Stimulated activated naive CD8-positive, alpha-beta T cell treated with anti-CD3 and anti-CD28 coated beads, Interleukin-15, amount 100 ng/mL, for 72 hours (primary cell): ENCODE measurements around the gene C22orf23.
A peak's percentile ranks its signal among the peaks of the same experiment; 100 is the strongest.
"Not testable (repeated sequence)": the region's sequence is repeated elsewhere in the genome, so short reads cannot be mapped to it uniquely, and the experiment has no call there.

ENCODE experiments used
- ATAC-seq: fragments of 150-1000 bp; cut with Tn5 transposase; 2 replicates; pipeline ENCODE4 v1.10.0; 2021; ENCODE audit warnings: mild to moderate bottlenecking, moderate library complexity
- DNase-seq, 2 donors: peaks; one replicate each; pipeline ENCODE4 v3.0.0; 2021 to 2022
- H3K27ac Mint-ChIP-seq, 2 donors: one replicate each; pipeline ENCODE4 v1.8.0; 2022; ENCODE audit warnings: mild to moderate bottlenecking in 2 of 2, mixed read lengths in 2 of 2, moderate library complexity in 2 of 2
- H3K27me3 Mint-ChIP-seq: one replicate; pipeline ENCODE4 v1.8.0; 2022; ENCODE audit warnings: mixed read lengths
- H3K4me1 Mint-ChIP-seq: one replicate; pipeline ENCODE4 v1.8.0; 2022; ENCODE audit warnings: mild to moderate bottlenecking, mixed read lengths
- H3K4me3 Mint-ChIP-seq, 2 donors: one replicate each; pipeline ENCODE4 v1.8.0; 2022; ENCODE audit warnings: mild to moderate bottlenecking in 2 of 2, mixed read lengths in 2 of 2, moderate library complexity in 1 of 2
- H3K9me3 Mint-ChIP-seq, 2 donors: one replicate each; pipeline ENCODE4 v1.8.0; 2022; ENCODE audit warnings: mixed read lengths in 2 of 2

C22orf23 gene

DNA sequence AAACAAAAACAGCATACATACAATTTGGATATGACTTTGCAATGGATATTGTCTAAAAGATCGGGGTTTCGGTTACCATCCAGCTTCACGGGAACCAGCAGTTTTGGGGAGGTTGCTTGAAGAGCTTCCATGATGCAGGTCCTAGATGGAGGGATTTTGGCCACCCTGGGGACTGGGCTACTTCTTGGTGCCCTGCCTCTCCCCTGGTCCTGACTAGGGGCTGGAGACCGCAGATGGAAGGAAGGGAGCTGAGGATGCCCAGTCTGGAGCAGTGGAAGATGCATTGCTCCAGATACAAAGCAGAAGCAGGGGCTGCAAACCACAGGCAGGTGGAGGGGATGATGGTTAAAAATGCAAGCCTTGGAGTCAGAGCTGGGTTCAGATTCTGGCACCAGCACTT, 17.5 kb upstream of the C22orf23 start:
- Mint-ChIP-seq H3K4me3 (no peak overlapping the region), H3K4me1 (peaks cover 5% of the 10 kb centered on the region), H3K27me3 (no peaks in the 10 kb centered on the region), H3K9me3 (no peaks in the 10 kb centered on the region), H3K27ac (no peak overlapping the region)
- ATAC-seq (no peak), DNase-seq (no peak)

DNA sequence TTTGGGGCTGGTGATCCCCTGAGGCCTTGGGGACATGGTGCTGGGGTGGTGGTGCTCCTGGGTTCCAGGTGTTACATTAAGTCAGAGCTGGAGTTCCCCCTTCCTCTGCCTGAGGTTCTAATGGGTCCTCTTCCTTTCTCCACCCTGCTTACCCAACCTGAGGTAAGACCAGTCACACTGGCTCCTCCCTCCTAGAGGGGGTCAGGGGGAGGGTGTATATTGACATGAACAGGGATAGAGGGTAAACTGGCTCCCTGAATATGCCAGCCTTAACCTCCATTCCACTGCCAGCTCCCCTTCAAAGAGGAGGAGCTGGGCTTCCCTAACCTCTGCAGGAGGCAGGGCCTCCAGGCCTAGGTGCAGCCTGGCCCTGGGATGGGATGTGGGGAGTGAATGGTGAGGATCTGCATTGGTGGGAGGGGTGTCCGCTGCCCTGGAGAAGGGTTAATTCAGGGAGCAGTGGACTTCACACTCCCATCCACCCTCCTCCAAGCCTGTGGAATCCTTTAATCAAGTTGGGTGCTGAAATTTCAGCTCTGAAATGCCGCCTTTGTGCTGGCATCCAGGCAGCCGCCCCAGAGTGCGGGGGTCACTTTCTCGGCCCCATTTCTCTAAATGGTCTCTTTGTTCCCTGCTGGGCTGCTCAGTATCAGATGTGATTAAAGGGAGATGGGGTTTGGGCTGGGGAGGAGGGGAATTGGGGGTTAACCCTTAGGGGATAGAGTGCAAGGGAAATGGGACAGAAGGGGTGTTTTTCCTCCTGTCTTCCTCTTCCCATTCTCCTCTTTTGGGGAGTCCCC, 15.3 kb upstream of the C22orf23 start:
- Mint-ChIP-seq H3K27ac (no peak overlapping the region), H3K4me1 (peaks cover 15% of the 10 kb centered on the region), H3K27me3 (no peaks in the 10 kb centered on the region), H3K9me3 (no peaks in the 10 kb centered on the region), H3K4me3 (no peak overlapping the region)
- ATAC-seq (no peak), DNase-seq (no peak)

DNA sequence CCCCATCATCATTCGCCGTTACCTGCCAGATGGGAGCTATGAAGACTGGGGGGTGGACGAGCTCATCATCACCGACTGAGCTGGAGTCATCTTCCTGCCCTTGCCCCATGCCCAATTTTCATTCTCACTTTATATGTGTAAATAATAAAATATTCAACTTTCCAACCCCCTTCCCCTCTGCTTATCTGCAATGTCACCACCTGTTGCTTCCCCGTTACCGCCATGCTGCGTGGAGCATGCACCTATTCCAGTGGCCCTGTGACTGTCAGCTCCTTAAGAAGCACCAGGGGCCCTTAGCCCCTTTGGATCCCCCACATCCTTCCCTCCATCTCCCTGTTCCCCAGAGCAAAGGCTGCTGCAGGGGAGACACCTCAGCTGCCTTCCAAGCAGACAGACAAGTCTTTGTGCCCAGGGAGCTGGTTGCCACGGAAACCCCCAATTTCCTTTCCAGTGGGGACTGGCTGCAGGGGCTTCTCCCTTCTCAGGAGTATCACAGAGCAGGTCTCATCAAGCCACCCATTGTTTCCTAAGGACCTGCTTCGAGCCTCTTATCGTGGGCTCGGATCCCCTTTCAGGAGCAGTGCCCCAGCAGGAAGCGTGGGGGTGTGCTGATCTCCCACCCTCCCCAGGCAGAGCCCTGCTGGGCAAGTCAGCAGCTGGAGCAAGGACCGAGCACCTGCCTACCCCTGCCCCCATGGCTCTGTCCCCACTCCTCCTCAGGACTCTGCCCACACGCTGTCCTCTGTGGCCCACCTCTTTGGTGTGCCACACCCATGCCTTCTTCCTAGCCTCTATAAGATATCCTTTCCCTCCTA, 14.4 kb upstream of the C22orf23 start:
- peaks cover 15% of the 10 kb centered on the region for H3K4me1 Mint-ChIP-seq
- H3K27me3 Mint-ChIP-seq, result no peaks in the 10 kb centered on the region
- H3K27ac Mint-ChIP-seq, result peak overlapping the region; percentile 27 to 28
- DNase-seq, result no peak
- H3K9me3 Mint-ChIP-seq, result no peaks in the 10 kb centered on the region
- no peak for ATAC-seq
- H3K4me3 Mint-ChIP-seq, result no peak overlapping the region

DNA sequence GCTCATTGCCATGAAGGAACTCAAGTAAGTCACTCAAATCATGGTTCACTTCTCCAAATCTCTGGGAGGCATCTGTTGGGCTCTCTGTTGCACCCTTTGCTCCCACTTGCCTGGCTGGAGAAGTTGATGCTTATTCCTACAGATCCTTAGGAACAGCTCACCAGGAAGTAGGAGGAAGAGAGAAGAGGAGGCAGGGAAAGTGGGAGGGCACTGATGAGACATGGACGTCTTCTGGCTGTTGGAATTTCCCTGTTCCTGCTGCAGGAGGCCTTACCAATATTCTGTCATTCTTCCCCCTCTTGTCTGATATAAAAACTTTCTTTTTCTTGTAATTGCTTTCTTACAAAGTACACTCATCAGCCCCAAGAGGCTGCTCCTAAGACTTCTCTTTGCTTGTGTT, 13.7 kb upstream of the C22orf23 start:
- no peak for ATAC-seq
- no peak for DNase-seq
- H3K9me3 Mint-ChIP-seq, result no peaks in the 10 kb centered on the region
- H3K27me3 Mint-ChIP-seq, result no peaks in the 10 kb centered on the region
- H3K27ac Mint-ChIP-seq, result peak overlapping the region in 1 of 2 donors; percentile 12
- H3K4me1 Mint-ChIP-seq, result peaks cover 15% of the 10 kb centered on the region
- H3K4me3 Mint-ChIP-seq, result no peak overlapping the region

DNA sequence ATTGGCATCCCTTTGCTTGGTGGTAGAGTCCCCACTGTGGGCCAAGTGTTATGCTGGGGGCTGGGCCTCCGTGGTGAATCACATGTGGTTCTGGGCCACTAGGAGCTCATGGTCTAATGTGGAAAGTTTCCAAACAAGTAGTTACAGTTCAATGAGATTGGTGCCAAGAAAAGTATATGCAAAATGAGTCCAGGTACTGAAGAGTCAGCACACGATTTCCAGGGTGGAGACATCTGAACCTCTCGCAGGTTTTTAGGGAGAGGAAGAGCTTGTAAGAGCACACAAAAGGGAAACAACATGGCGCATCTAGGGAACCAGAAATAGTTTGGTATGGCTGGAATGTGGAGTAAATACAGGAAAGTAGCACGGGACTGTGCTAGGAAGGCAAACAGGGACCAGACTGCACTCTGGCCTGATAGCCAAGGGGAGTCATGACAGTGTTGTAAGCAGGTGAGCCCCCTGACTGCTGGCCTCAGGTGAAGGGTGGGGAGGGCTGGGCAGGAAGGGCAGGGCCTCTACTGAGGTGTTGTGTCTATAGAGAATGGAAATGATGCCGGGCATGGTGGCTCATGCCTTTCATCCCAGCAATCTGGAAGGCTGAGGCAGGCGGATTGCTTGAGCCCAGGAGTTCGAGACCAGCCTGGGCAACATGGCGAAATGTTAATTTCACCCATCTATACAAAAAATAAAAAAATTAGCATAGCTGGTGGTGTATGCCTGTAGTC, 12.7 kb upstream of the C22orf23 start:
- ATAC-seq (no peak), DNase-seq (no peak)
- Mint-ChIP-seq H3K4me3 (no peak overlapping the region), H3K9me3 (no peaks in the 10 kb centered on the region), H3K27ac (no peak overlapping the region), H3K27me3 (no peaks in the 10 kb centered on the region), H3K4me1 (peaks cover 15% of the 10 kb centered on the region)

DNA sequence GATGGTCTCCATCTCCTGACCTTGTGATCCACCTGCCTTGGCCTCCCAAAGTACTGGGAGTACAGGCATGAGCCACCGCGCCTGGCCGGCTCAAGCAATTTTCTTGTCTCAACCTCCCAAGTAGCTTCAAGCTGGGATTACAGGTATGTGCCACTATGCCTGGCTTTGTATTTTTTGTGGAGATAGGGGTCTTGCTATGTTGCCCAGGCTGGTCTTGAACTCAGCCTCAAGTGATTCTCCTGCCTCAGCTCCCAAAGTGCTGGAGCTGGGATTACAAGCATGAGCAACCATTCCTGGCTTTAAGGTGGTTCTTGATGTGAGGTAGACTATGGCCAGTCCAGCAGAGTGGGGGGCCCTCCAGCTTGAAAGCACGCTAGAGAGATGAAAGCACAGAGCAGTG, 7.7 kb upstream of the C22orf23 start:
- DNase-seq (no peak), ATAC-seq (no peak)
- Mint-ChIP-seq H3K27me3 (no peaks in the 10 kb centered on the region), H3K27ac (peak overlapping the region; percentile 30 to 80), H3K4me3 (no peak overlapping the region), H3K4me1 (peaks cover 23% of the 10 kb centered on the region), H3K9me3 (no peaks in the 10 kb centered on the region)

DNA sequence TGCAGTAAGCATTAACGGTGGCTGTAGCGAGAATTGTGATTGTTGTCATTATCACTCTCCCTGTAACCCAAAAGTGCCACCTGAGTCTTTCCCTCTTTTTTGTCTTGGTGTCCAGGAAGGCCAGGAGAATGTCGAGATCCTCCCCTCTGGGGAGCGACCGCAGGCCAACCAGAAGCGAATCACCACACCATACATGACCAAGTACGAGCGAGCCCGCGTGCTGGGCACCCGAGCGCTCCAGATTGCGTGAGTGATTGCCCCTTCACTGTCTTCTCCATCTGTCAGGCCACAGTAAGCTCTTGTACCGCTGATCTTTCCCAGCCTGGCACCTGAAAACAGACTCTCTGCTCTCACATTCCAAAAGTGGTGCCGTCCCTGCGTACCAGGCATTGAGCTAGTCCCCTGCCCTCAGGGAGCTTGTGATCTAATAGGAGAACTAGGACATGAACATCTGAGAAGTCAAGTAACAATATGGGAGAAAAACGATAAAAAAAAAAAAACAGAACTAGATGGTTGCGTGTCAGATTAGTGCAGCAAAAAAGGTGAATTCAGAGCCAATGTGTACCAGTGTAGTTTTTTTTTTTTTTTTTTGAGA, 5.9 kb upstream of the C22orf23 start:
- Mint-ChIP-seq H3K4me1 (peaks cover 30% of the 10 kb centered on the region), H3K4me3 (no peak overlapping the region), H3K27ac (no peak overlapping the region), H3K9me3 (no peaks in the 10 kb centered on the region), H3K27me3 (no peaks in the 10 kb centered on the region)
- DNase-seq (no peak), ATAC-seq (no peak)

DNA sequence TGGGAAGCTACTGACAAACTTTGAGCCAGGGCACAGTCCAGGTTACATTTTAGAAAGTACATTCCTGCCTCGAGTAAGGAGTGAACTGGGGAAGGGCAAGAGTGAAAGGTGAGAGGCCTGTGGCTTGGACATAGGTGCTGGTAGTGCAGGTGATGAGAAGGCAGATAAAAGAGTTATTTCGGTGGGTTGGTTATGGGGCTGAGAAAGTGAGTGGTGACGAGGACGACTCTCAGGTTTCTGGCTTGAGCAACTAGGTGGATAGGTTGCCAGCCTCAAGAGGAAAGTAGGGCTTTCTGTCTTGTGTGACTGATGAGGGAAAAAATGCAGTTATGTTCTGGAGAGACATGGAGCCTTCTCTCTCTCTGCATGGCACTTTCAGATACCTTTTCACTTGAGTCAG, 3.8 kb upstream of the C22orf23 start:
- Mint-ChIP-seq H3K27ac (no peak overlapping the region), H3K4me3 (no peak overlapping the region)
- ATAC-seq, result no peak

DNA sequence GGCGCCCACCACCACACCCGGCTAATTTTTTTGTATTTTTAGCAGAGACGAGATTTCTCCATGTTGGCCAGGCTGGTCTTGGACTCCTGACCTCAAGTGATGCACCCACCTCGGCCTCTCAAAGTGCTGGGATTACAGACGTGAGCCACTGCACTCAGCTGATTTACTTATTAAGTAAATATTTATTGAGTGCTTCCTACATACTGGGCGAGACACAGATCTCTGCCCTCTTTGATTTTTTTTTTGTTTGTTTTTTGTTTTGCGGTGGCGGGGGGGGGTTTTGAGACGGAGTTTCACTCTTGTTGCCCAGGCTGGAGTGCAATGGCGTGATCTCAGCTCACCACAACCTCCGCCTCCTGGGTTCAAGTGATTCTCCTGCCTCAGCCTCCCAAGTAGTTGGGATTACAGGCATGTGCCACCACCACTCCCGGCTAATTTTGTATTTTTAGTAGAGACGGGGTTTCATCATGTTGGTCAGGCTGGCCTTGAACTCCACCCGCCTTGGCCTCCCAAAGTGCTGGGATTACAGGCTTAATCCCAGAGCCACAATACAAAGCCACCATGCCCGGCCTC, 2.5 kb upstream of the C22orf23 start:
- not testable (repeated sequence) for ATAC-seq, H3K9me3 Mint-ChIP-seq, H3K27ac Mint-ChIP-seq, H3K27me3 Mint-ChIP-seq, DNase-seq, H3K4me3 Mint-ChIP-seq
- peaks cover 38% of the 10 kb centered on the region for H3K4me1 Mint-ChIP-seq

More for the DNA sequence above, 3.8 kb upstream of the C22orf23 start:
- no peak for DNase-seq
- Mint-ChIP-seq H3K27me3 (no peaks in the 10 kb centered on the region), H3K9me3 (no peaks in the 10 kb centered on the region), H3K4me1 (peaks cover 38% of the 10 kb centered on the region)

DNA sequence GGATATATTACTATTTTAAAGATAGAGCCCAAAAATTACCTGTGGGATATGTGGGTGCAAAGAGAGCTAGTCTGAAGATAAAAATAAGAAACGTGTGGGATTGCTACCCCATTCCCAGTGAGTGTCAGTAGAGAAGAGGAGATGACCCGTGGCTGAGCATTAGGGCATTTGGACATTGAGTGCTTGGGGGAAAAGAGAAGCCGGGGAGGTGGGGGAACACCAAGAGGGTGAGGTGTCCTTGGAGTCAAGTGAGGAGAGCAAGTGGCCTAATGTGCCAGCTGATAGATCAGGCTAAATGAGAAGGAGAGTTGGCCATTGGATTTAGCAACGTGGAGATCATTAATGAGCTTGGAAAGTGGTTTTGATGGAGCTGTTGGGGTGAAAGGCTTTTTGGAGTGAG, 1.3 kb upstream of the C22orf23 start:
- Mint-ChIP-seq H3K27ac (peak overlapping the region in 1 of 2 donors; percentile 95), H3K27me3 (no peaks in the 10 kb centered on the region), H3K9me3 (no peaks in the 10 kb centered on the region), H3K4me1 (peaks cover 38% of the 10 kb centered on the region), H3K4me3 (peak overlapping the region; percentile 83 to 91)
- DNase-seq (no peak), ATAC-seq (no peak)

DNA sequence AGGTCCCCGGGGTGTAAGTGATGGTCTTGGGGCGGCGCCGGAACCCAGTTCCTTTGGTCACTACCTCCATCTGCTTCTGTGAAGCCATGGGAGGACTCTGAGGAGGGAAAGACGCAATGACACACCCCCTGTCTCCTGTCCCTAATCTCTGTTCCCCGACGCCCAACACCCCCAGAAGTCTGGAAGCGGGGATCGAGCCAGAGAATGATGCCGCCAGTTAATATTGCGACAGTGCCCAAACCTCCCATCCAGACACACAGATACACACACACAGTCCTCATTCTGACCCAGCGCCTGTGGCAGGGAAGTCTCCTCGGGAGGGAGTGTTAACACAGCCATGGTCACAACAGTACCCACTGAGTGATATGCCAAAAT, 352 bp downstream of the C22orf23 start:
- no peaks in the 10 kb centered on the region for H3K27me3 Mint-ChIP-seq
- ATAC-seq (peak; percentile 55), DNase-seq (no peak)
- H3K9me3 Mint-ChIP-seq, result no peaks in the 10 kb centered on the region
- peak overlapping the region; percentile 83 to 91 for H3K4me3 Mint-ChIP-seq
- peak overlapping the region; percentile 95 for H3K27ac Mint-ChIP-seq
- peaks cover 38% of the 10 kb centered on the region for H3K4me1 Mint-ChIP-seq

DNA sequence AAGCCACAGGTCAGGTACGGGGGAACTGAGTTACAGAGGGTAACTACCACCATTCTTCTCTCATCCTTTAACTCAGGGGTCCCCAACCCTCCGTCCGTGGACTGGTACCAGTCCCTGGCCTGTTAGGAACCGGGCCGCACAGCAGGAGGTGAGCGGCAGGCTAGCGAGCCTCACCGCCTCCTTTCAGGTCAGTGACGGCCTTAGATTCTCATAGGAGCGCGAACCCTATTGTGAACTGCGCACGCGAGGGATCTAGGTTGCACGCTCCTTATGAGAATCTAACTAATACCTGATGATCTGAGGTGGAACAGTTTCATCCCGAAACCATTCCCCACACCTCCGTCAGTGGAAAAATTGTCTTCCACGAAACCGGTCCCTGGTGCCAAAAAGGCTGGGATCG, 772 bp downstream of the C22orf23 start:
- not testable (repeated sequence) for ATAC-seq, H3K9me3 Mint-ChIP-seq, H3K27ac Mint-ChIP-seq, DNase-seq, H3K27me3 Mint-ChIP-seq
- peaks cover 35% of the 10 kb centered on the region for H3K4me1 Mint-ChIP-seq
- H3K4me3 Mint-ChIP-seq, result peak overlapping the region; percentile 83 to 91

DNA sequence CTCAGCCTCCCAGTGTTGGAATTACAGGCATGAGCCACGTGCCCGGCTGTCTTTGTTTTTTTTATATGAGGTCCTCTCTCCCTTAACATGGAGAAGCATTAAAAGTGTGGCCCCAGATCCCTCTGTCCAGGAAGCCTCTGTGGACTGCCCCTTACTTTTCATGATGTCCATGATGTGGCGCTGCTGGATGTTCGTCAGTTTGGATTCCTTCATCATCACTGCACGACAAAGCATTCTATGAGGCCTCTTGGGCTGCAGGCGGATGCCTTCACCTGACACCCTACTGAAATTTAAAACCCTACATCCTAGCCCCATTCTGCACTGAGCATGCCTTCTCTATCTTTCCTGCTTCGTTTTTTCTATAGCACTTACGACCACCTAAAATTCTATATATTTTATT, 2.1 kb downstream of the C22orf23 start:
- H3K27me3 Mint-ChIP-seq, result no peaks in the 10 kb centered on the region
- no peak overlapping the region for H3K27ac Mint-ChIP-seq

DNA sequence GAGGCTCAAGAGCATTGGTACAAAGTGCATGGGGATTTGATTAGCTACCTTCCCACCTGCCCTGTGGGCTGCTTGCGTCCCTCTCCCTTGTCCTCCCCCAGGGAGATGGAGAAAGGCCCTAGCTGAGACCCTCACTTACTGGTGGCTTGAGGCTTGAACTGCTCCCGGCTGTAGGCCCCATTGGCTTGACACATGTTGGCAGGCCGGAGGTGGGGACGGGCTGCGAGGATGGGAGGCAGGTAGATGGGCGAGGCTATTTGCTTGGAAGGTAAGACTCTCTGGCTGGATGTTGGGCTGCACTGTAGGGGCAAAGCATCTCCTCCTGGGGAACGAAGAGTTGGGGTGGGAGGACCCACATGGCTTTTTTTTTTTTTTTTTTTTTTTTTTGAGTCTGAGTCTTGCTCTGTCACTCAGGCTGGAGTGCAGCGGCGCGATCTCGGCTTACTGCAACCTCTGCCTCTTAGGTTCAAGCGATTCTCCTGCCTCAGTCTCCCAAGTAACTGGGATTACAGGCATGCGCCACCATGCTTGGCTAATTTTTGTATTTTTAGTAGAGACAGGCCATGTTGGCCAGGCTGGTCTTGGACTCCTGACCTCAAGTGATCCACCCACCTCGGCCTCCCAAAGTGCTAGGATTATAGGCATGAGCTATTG, 6.1 kb downstream of the C22orf23 start:
- H3K4me1 Mint-ChIP-seq, H3K27ac Mint-ChIP-seq, H3K9me3 Mint-ChIP-seq, H3K4me3 Mint-ChIP-seq, DNase-seq, ATAC-seq, H3K27me3 Mint-ChIP-seq: not testable (repeated sequence)

More for the DNA sequence above, 2.1 kb downstream of the C22orf23 start:
- no peak for ATAC-seq
- DNase-seq, result no peak
- Mint-ChIP-seq H3K4me1 (peaks cover 24% of the 10 kb centered on the region), H3K9me3 (no peaks in the 10 kb centered on the region), H3K4me3 (no peak overlapping the region)

DNA sequence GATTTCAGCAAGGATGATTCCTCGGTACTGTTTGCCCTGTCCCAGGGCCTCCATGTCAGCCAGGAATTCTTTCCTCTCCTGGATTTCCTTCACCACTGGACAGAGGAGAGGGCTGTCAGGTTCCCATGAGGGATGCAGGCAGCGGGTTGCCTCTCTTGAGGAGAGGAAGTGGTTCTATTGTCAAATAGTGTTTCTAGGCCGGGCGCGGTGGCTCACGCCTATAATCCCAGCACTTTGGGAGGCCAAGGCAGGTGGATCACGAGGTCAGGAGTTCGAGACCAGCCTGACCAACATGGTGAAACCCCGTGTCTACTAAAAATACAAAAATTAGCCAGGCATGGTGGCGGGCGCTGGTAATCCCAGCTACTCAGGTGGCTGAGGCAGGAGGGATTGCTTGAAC, 9.0 kb downstream of the C22orf23 start:
- H3K27ac Mint-ChIP-seq, DNase-seq, H3K4me1 Mint-ChIP-seq, ATAC-seq, H3K27me3 Mint-ChIP-seq, H3K4me3 Mint-ChIP-seq, H3K9me3 Mint-ChIP-seq: not testable (repeated sequence)
